AG09309 (cell line): ENCODE data around the gene AGAP1.

ENCODE experiments used
- DNase-seq: peaks from one replicate; pipeline ENCODE4 v3.0.0-alpha.2; 2010; ENCODE audit warnings: low read depth
- H3K4me3 ChIP-seq: 2 replicates; pipeline ENCODE4 v1.5.1; 2011; ENCODE audit warnings: mild to moderate bottlenecking, low read depth, low read length, moderate library complexity; ENCODE audit not compliant: control insufficient read depth
- TF ChIP-seq, protein P1 (sequence below): IDR thresholded peaks from 2 replicates; pipeline ENCODE4 v1.5.1; 2011; ENCODE audit warnings: mild to moderate bottlenecking, low read depth, low read length, inconsistent platforms; ENCODE audit not compliant: insufficient read depth, control insufficient read depth; ENCODE audit errors: missing control alignments

The AGAP1 gene

DNA sequence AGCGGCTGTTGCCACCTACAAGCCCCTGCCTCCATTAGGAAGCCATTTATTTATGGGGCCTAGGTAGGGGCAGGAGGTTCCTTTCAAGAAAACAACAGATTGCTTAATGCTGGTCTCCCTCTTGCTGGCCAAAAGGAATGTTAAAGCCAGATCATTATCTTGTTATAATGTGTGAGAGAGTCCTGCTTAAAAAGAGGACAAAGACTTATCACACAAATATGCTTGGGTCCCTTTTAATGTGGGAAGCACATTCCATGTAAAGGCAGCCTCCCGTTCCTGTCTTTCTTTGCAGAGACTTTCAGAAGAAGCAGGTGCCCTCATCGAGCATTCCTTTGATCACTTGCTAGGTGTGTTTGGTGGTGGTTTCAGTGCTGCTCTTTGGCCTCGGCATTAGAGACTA is 76.4 kb downstream of the AGAP1 start:
- no peak overlapping the region for H3K4me3 ChIP-seq
- TF ChIP-seq, protein P1, sequence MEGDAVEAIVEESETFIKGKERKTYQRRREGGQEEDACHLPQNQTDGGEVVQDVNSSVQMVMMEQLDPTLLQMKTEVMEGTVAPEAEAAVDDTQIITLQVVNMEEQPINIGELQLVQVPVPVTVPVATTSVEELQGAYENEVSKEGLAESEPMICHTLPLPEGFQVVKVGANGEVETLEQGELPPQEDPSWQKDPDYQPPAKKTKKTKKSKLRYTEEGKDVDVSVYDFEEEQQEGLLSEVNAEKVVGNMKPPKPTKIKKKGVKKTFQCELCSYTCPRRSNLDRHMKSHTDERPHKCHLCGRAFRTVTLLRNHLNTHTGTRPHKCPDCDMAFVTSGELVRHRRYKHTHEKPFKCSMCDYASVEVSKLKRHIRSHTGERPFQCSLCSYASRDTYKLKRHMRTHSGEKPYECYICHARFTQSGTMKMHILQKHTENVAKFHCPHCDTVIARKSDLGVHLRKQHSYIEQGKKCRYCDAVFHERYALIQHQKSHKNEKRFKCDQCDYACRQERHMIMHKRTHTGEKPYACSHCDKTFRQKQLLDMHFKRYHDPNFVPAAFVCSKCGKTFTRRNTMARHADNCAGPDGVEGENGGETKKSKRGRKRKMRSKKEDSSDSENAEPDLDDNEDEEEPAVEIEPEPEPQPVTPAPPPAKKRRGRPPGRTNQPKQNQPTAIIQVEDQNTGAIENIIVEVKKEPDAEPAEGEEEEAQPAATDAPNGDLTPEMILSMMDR: no peak
- DNase-seq: no peak

DNA sequence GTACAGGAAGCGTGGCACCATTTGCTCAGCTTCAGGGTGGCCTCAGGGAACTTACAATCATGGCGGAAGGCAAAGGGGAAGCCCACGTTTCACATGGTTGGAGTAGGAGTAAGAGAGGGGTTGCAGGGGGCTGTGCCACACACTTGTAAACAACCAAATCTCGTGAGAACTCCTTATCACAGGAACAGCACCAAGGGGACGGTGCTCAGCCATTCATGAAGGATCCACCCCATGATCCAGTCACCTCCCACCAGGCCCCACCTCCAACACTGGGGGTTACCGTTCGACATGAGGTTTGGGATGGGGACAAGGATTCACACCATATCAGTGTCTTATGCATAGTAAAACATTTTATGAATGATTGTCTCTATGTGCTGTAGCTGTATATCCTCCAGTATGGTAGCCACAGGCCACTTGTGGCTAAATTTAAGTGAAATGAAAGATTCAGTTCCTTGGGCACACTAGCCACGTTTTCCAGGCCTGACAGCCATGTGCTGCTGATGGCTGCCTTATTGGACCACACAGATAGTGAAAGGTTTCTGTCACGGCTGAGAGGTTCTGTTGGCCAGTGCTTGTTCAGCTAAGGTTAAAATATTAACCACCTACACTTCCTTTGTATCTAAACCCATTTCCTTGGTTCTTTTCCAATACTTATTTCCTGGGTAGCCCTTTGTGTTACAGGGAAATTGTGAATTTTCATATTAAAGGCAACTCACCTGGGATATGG is 77.3 kb downstream of the AGAP1 start:
- TF ChIP-seq, protein P1: no peak
- DNase-seq: no peak
- no peak overlapping the region for H3K4me3 ChIP-seq

DNA sequence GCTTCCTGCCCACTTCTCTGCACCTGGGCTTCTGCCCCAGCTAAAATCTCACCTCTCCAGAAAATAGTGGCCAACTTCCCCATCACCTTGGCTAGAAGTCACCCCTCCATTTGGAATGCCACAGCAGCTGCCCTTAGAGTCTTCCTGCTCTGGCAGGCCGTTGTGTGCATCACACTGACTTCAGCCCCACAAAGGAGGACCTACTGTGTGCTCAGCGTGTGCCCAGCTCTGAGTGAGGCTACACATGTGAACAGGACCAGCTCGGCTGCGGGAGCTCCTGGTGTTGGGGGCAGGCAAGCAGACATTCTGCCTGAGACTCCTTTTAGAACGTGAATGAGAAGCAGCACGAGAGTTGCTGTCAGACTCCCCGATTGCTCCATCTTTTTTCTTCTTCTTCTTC is 78.7 kb downstream of the AGAP1 start:
- no peak overlapping the region for H3K4me3 ChIP-seq
- DNase-seq: no peak
- TF ChIP-seq, protein P1: no peak

DNA sequence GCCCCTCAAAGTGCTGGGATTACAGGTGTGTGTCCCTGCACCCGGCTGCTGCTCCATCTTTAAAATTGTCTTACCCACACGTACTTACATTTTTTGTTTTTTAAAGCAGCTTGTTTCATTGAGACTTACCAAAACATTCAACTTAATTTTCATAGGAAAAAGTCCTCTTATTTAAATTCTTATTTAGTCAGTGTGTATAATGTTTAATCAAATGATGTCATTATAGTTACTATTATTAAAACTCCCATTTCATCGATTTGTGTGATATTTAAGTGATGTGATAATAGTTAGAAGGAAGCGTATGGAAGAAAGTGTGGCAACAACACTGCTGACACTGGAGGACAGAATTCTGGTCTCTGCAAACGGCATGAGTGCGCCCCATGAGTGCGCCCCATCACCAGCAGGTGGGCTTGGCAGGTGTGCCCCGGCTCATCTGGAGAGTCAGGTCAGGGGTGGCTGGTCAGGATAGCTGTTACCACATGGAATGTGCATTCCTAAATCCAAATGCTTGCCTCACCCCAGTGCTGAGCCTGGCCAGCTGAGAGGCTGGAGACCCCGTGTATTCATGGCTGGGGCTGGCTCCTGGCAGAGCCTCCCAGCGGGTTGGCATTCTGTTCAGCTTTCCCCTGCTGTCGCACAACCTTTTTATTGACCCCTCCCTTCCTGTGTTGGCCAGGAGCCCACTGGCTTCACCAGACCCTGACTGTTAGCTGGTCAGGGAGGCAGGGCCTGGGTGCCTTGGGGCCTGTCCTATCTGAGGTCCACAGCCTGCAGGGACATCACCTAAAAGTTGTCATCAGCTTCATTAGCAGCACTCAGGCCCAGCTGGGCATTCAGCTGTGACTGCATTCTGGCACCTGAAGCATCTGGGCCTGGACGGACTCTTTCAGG is 79.7 kb downstream of the AGAP1 start:
- TF ChIP-seq, protein P1: no peak
- no peak for DNase-seq
- H3K4me3 ChIP-seq: no peak overlapping the region

DNA sequence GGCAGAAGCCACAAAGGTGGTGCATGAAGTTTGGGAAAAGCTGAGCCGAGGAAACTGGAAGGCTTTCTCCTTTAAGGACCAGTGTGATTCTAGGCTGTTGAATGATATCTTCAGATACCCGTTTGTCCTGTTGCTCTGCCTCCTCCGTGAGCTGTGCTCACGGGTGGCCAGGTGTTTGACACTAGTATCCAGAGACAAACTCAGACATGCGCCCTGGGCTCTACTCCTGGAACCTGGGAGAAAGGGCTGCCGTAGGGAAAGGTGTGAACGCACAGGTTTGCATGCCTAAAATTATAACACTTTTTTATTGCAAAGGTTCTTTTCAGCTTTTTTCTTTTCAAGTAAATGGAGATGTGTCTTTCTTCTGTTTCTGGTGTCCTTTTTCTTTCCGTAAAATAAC is 81.6 kb downstream of the AGAP1 start:
- DNase-seq: no peak

DNA sequence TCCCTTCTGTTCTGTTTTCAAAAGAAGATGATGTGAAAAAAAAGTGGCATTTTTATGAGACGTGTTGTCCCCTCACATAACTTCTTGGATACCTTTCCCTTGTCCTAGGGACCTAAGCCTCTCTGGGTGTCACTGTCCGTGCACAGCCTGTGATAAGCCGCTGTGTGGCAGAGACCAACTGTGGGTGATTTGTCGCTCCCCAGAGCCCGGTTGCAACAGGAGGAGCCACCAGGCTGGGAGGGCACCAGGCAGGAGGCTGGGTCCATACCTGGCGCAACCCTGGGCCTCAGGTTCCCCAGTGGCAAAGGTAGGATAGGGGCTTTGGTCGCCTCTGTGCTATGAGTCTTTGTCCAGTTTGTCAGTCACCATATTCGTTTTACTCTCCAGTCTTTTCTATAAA is 82.1 kb downstream of the AGAP1 start:
- no peak for DNase-seq
- TF ChIP-seq, protein P1: no peak
- H3K4me3 ChIP-seq: no peak overlapping the region

More for the DNA sequence above, 81.6 kb downstream of the AGAP1 start:
- no peak overlapping the region for H3K4me3 ChIP-seq
- TF ChIP-seq, protein P1: no peak
